Stomach (tissue), 9 donors: Measurements from ENCODE around the gene ZNF358. TPM values are rescaled to one million over a fixed set of nuclear protein-coding genes. Genes with fewer than 3 reads are reported as not detected.

ENCODE experiments used
- DNase-seq, 2 donors: peaks; one replicate each; pipeline versions ENCODE4 v3.0.0 to v3.0.0-alpha.2; 2013 to 2019
- H3K27ac ChIP-seq, 5 donors: fragments of 200-600 bp in 4 of 5; sonication (generic) in 4 of 5; one replicate each; pipeline ENCODE4 v1.5.1; 2013 to 2019; ENCODE audit warnings: mild to moderate bottlenecking in 1 of 5, moderate library complexity in 1 of 5
- H3K27me3 ChIP-seq, 3 donors: fragments of 200-600 bp; sonication (generic); one replicate each; pipeline ENCODE4 v1.5.1; 2017 to 2019; ENCODE audit warnings: mixed run types in 1 of 3
- H3K36me3 ChIP-seq, 4 donors: fragments of 200-600 bp; sonication (generic); 1 replicate in 3 of 4; 2 replicates in 1 of 4; pipeline ENCODE4 v1.5.1; 2016 to 2019
- H3K4me1 ChIP-seq, 4 donors: fragments of 200-600 bp; sonication (generic); one replicate each; pipeline ENCODE4 v1.5.1; 2016 to 2019
- H3K4me3 ChIP-seq, 4 donors: fragments of 200-600 bp; sonication (generic) in 3 of 4; one replicate each; pipeline ENCODE4 v1.5.1; 2016 to 2019; ENCODE audit warnings: mild to moderate bottlenecking in 1 of 4
- H3K9me3 ChIP-seq, 4 donors: fragments of 200-600 bp; sonication (generic); one replicate each; pipeline ENCODE4 v1.5.1; 2016 to 2019
- EP300 ChIP-seq: sonication (generic); formaldehyde crosslinking; IDR thresholded peaks from one replicate; pipeline ENCODE4 v1.6.1; 2017; ENCODE audit warnings: antibody characterized with exemption
- POLR2A ChIP-seq, 4 donors: fragments of 450-650 bp; IDR thresholded peaks; one replicate each; pipeline ENCODE4 v1.6.1; 2016; ENCODE audit warnings: antibody characterized with exemption in 4 of 4, control low read depth in 2 of 4, mild to moderate bottlenecking in 1 of 4, moderate library complexity in 1 of 4
- POLR2AphosphoS5 ChIP-seq, 3 donors: sonication (generic); formaldehyde crosslinking; IDR thresholded peaks; one replicate each; pipeline ENCODE4 v1.6.1; 2016; ENCODE audit warnings: antibody characterized with exemption in 3 of 3
- WGBS, 5 donors: extraction: QIAGEN DNeasy Blood & Tissue Kit in 3 of 5; methylation state at CpG; one replicate each; pipeline versions ENCODE4 v1.1.5 to v1.1.7; 2013 to 2018; 5-methylcytosine and 5-hydroxymethylcytosine counted together
- intact Hi-C: fragments of 100-400 bp; cut with DNase I; formaldehyde crosslinking; loops from one replicate; pipeline ENCODE4 v1.15.1; 2023; ENCODE audit warnings: low total_unique reads
- polyA plus RNA-seq, 3 donors: library from polyadenylated mRNA; stranded (reverse); fragments of 200-250 nt; gene quantifications; one replicate each; pipeline ENCODE4 v1.2.3, GENCODE V29; 2013
- total RNA-seq, 5 donors: library from RNA; depleted of rRNA; stranded (reverse); fragments of >200 nt; gene quantifications; one replicate each; pipeline versions ENCODE4 v1.1.0 to v1.2.3, GENCODE V29; 2014 to 2016
- TF ChIP-seq, protein P1 (sequence below), 7 experiments: fragments of 450-650 bp in 4 of 7; fragments of 200-600 bp in 3 of 7; sonication (generic) in 3 of 7; IDR thresholded peaks; one replicate each; pipeline ENCODE4 v1.5.1; 2016 to 2019; ENCODE audit warnings: antibody characterized with exemption in 7 of 7, control low read depth in 2 of 7, mild to moderate bottlenecking in 1 of 7
- donor health status: healthy with polysubstance abuse.
- donor health status: Bipolar disorder and iron deficiency.
- donor health status: healthy.

The ZNF358 gene
- total and polyA plus RNA-seq, 8 donors, result 6.2 to 304 (median 74.1) TPM

DNA sequence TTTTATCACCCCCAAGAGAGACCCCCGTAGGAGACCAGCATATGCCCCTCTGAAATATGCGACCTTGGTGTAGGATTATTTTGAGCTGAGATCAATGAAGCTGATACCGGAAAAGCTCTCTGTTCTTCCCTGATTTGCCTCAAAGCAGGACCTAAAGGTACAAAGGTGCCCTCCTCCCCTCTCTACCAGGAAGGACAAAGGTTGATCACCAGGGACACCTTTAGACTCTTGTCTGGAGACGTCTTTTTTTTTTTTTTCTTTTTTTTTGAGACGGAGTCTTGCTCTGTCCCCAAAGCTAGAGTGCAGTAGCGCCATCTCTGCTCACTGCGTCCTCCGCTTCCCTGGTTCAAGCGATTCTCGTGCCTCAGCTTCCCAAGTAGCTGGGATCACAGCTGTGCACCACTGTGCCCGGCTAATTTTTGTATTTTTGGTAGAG lies 26.3 kb upstream of the ZNF358 start:
- Histone ChIP-seq H3K4me1 (peaks cover 14 to 33% (median 18%) of the 10 kb centered on the region in 4 donors), H3K36me3 (peaks cover 0 to 13% (median 0%) of the 10 kb centered on the region in 4 donors), H3K27me3 (no peaks in the 10 kb centered on the region), H3K27ac (peak overlapping the region in 4 of 5 donors; percentile 87 to 91 (median 89)), H3K9me3 (no peaks in the 10 kb centered on the region), H3K4me3 (peak overlapping the region in 3 of 4 donors; percentile 45 to 67 (median 56))
- TF ChIP-seq POLR2A (IDR thresholded peaks at IDR 0.05), result no peak
- TF ChIP-seq POLR2AphosphoS5 (IDR thresholded peaks at IDR 0.05), result no peak
- TF ChIP-seq, protein P1, sequence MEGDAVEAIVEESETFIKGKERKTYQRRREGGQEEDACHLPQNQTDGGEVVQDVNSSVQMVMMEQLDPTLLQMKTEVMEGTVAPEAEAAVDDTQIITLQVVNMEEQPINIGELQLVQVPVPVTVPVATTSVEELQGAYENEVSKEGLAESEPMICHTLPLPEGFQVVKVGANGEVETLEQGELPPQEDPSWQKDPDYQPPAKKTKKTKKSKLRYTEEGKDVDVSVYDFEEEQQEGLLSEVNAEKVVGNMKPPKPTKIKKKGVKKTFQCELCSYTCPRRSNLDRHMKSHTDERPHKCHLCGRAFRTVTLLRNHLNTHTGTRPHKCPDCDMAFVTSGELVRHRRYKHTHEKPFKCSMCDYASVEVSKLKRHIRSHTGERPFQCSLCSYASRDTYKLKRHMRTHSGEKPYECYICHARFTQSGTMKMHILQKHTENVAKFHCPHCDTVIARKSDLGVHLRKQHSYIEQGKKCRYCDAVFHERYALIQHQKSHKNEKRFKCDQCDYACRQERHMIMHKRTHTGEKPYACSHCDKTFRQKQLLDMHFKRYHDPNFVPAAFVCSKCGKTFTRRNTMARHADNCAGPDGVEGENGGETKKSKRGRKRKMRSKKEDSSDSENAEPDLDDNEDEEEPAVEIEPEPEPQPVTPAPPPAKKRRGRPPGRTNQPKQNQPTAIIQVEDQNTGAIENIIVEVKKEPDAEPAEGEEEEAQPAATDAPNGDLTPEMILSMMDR (IDR thresholded peaks at IDR 0.05), result no peak
- no peak for TF ChIP-seq EP300
- intact Hi-C loops, result no loop called here
- 61 to 70% (median 66%) methylated on average over 11 of the region's 11 CpGs for WGBS, 5 donors
- DNase-seq, result peak in 1 of 2 donors; percentile 44

DNA sequence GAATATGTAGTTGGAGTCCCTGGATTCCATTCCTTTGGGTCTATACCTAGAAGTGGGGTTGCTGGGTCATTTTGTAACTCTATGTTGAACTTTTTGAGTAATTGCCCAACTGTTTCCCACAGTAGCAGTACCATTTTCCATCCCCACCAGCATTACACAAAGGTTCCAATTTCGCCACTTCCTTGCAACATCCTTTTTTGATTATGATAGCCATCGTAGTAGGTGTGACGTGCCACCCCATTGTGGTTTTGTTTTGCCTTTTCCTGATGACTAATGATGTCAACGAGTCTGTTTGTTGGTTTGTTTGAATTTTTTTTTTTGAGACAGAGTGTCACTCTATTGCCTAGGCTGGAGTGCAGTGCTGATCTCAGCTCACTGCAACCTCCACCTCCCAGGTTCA lies 23.8 kb upstream of the ZNF358 start:
- peak overlapping the region in 2 of 5 donors; percentile 67 to 78 for H3K27ac ChIP-seq
- no peaks in the 10 kb centered on the region for H3K9me3 ChIP-seq
- peaks cover 14 to 42% (median 18%) of the 10 kb centered on the region in 4 donors for H3K4me1 ChIP-seq
- H3K36me3 ChIP-seq, result no peaks in the 10 kb centered on the region
- no peak for DNase-seq
- no peak overlapping the region for H3K4me3 ChIP-seq
- peak in 1 of 3 donors; percentile 7 for TF ChIP-seq POLR2AphosphoS5 (IDR thresholded peaks at IDR 0.05)
- TF ChIP-seq, protein P1 (IDR thresholded peaks at IDR 0.05), result no peak
- WGBS, 5 donors, result 47 to 72% (median 59%) methylated on average over 4 of the region's 4 CpGs
- no peaks in the 10 kb centered on the region for H3K27me3 ChIP-seq
- intact Hi-C loops, result no loop called here

DNA sequence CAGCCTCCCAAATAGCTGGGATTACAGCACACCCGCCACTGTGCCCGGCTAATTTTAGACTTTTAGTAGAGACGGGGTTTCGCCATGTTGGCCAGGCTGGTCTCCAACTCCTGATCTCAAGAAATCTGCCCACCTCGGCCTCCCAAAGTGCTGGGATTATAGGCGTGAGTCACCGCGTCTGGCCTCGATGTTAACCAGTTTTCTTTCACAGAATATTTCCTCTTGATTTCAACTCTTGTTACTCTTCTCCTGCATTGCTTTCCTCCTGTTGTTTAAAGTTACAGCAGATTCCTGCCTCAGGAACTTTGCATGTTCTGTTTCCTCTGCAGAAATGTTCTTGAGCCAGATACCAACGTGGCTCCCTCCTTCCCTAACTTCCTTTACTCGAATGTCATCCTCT lies 23.3 kb upstream of the ZNF358 start:
- intact Hi-C loops, result no loop called here
- H3K9me3 ChIP-seq, result no peaks in the 10 kb centered on the region
- H3K36me3 ChIP-seq, result no peaks in the 10 kb centered on the region
- H3K4me3 ChIP-seq, result no peak overlapping the region
- 70 to 84% (median 82%) methylated on average over 11 of the region's 11 CpGs for WGBS, 5 donors
- DNase-seq, result no peak
- H3K4me1 ChIP-seq, result peaks cover 14 to 42% (median 18%) of the 10 kb centered on the region in 4 donors
- TF ChIP-seq POLR2AphosphoS5 (IDR thresholded peaks at IDR 0.05) (no peak), POLR2A (IDR thresholded peaks at IDR 0.05) (no peak), EP300 (no peak)
- TF ChIP-seq, protein P1 (IDR thresholded peaks at IDR 0.05), result no peak
- no peaks in the 10 kb centered on the region for H3K27me3 ChIP-seq
- peak overlapping the region in 2 of 5 donors; percentile 67 to 78 for H3K27ac ChIP-seq

DNA sequence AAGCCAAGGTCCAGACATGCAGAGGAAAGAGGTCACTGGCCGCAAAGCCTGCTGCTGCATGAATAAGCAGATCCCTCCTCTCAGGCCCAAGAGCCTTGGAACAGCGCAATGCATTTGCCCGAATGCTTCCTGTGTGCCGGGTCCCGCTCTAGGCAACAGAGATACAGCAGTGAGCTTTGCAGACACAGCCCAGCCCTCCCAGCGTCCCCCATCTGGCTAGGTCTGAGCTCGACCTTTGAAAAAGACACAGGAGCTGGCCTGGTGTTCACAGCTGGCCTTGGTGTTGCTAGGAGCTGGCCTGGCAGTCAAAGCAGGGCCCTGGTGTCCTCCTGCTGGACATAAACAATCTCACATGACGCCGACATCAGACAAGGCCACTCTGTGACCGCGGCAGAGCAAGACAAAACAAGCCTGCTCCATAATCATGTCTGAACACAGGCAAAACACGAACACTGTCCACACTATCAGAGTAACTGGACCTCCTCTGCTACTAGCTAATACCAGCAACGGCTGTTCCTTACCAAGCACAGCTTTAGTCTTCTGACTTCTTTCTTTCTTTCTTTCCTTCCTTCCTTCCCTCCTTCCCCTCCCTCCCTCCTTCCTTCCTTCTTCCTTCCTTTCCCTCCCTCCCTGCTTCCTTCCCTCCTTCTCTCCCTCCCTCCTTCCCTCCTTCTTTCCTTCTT lies 21.3 kb upstream of the ZNF358 start:
- peak; percentile 32 to 81 for DNase-seq
- no peaks in the 10 kb centered on the region for H3K27me3 ChIP-seq
- H3K27ac ChIP-seq, result peak overlapping the region; percentile 52 to 78 (median 63)
- WGBS, 5 donors, result 39 to 53% (median 43%) methylated on average over 13 of the region's 13 CpGs
- H3K4me1 ChIP-seq, result peaks cover 3 to 27% (median 4%) of the 10 kb centered on the region in 4 donors
- TF ChIP-seq POLR2AphosphoS5 (IDR thresholded peaks at IDR 0.05) (no peak), POLR2A (IDR thresholded peaks at IDR 0.05) (no peak), EP300 (no peak)
- TF ChIP-seq, protein P1 (IDR thresholded peaks at IDR 0.05), result no peak
- no peak overlapping the region for H3K4me3 ChIP-seq
- no peaks in the 10 kb centered on the region for H3K9me3 ChIP-seq
- H3K36me3 ChIP-seq, result no peaks in the 10 kb centered on the region
- intact Hi-C loops, result no loop called here
